Subcutaneous abdominal adipose tissue (tissue), 5 donors: ENCODE results near the gene EFCAB11.
"Not testable (repeated sequence)": the region's sequence is repeated elsewhere in the genome, so short reads cannot be mapped to it uniquely, and the experiment has no call there.

Source experiments
- H3K27ac ChIP-seq: one replicate; pipeline ENCODE4 v1.7.0; 2013; ENCODE audit warnings: low read depth, mild to moderate bottlenecking, inconsistent platforms, low read length, moderate library complexity
- H3K27me3 ChIP-seq, 5 donors: one replicate each; pipeline ENCODE4 v1.7.0; 2013; ENCODE audit warnings: low read length in 5 of 5, inconsistent platforms in 1 of 5; ENCODE audit not compliant: control insufficient read depth in 5 of 5, insufficient read depth in 4 of 5
- H3K36me3 ChIP-seq, 5 donors: one replicate each; pipeline ENCODE4 v1.7.0; 2013; ENCODE audit warnings: low read length in 5 of 5; ENCODE audit not compliant: control insufficient read depth in 5 of 5, insufficient read depth in 5 of 5
- H3K4me1 ChIP-seq, 5 donors: one replicate each; pipeline ENCODE4 v1.7.0; 2013; ENCODE audit warnings: low read length in 5 of 5, mild to moderate bottlenecking in 3 of 5, moderate library complexity in 1 of 5; ENCODE audit not compliant: control insufficient read depth in 5 of 5, insufficient read depth in 5 of 5
- H3K4me3 ChIP-seq, 5 donors: one replicate each; pipeline ENCODE4 v1.7.0; 2013; ENCODE audit warnings: low read length in 5 of 5, low read depth in 1 of 5
- H3K9ac ChIP-seq, 5 donors: one replicate each; pipeline ENCODE4 v1.7.0; 2013; ENCODE audit warnings: low read length in 5 of 5, mild to moderate bottlenecking in 4 of 5, moderate library complexity in 3 of 5
- H3K9me3 ChIP-seq, 5 donors: one replicate each; pipeline ENCODE4 v1.7.0; 2013; ENCODE audit warnings: low read length in 5 of 5; ENCODE audit not compliant: control insufficient read depth in 5 of 5
- donor health status: healthy.
- donor health status: healthy.
- donor health status: healthy.
- donor health status: healthy.
- donor health status: healthy.

The EFCAB11 gene

GRCh38 chr14:89903340-89903952 lies 51.1 kb downstream of the EFCAB11 start:
- no peak overlapping the region for H3K27ac ChIP-seq
- H3K9ac ChIP-seq: peak overlapping the region in 1 of 5 donors; percentile 25
- no peaks in the 10 kb centered on the region for H3K9me3 ChIP-seq
- H3K36me3 ChIP-seq: no peaks in the 10 kb centered on the region
- H3K4me3 ChIP-seq: no peak overlapping the region
- peaks cover 0 to 4% (median 0%) of the 10 kb centered on the region in 5 donors for H3K4me1 ChIP-seq
- H3K27me3 ChIP-seq: no peaks in the 10 kb centered on the region

- H3K9me3 ChIP-seq: no peaks in the 10 kb centered on the region
- peaks cover 0 to 4% (median 0%) of the 10 kb centered on the region in 5 donors for H3K4me1 ChIP-seq
- no peaks in the 10 kb centered on the region for H3K27me3 ChIP-seq
- H3K27ac ChIP-seq: no peak overlapping the region
- H3K4me3 ChIP-seq: no peak overlapping the region
- no peaks in the 10 kb centered on the region for H3K36me3 ChIP-seq
- no peak overlapping the region for H3K9ac ChIP-seq
These were observed 51.6 kb downstream of the EFCAB11 start for GRCh38 chr14:89902881-89903280.

GRCh38 chr14:89900802-89901201 lies 53.7 kb downstream of the EFCAB11 start:
- Histone ChIP-seq H3K27me3 (no peaks in the 10 kb centered on the region), H3K9ac (no peak overlapping the region), H3K4me3 (no peak overlapping the region), H3K9me3 (no peaks in the 10 kb centered on the region), H3K27ac (no peak overlapping the region), H3K4me1 (peaks cover 0 to 4% (median 0%) of the 10 kb centered on the region in 5 donors), H3K36me3 (no peaks in the 10 kb centered on the region)

GRCh38 chr14:89899917-89900663 lies 54.4 kb downstream of the EFCAB11 start:
- Histone ChIP-seq H3K27me3 (no peaks in the 10 kb centered on the region), H3K4me3 (no peak overlapping the region), H3K36me3 (no peaks in the 10 kb centered on the region), H3K9me3 (no peaks in the 10 kb centered on the region), H3K4me1 (peaks cover 0 to 4% (median 0%) of the 10 kb centered on the region in 5 donors), H3K27ac (no peak overlapping the region), H3K9ac (no peak overlapping the region)

GRCh38 chr14:89899291-89899690 lies 55.2 kb downstream of the EFCAB11 start:
- no peak overlapping the region for H3K27ac ChIP-seq
- no peak overlapping the region for H3K9ac ChIP-seq
- no peaks in the 10 kb centered on the region for H3K36me3 ChIP-seq
- H3K9me3 ChIP-seq: no peaks in the 10 kb centered on the region
- H3K27me3 ChIP-seq: no peaks in the 10 kb centered on the region
- peaks cover 0 to 4% (median 0%) of the 10 kb centered on the region in 5 donors for H3K4me1 ChIP-seq
- no peak overlapping the region for H3K4me3 ChIP-seq

- H3K27me3 ChIP-seq, H3K9ac ChIP-seq, H3K27ac ChIP-seq, H3K9me3 ChIP-seq, H3K36me3 ChIP-seq, H3K4me3 ChIP-seq: not testable (repeated sequence)
- H3K4me1 ChIP-seq: peaks cover 0 to 11% (median 8%) of the 10 kb centered on the region in 5 donors
These were observed 61.1 kb downstream of the EFCAB11 start for GRCh38 chr14:89893388-89893787.

GRCh38 chr14:89892953-89893352 lies 61.6 kb downstream of the EFCAB11 start:
- Histone ChIP-seq H3K9ac (no peak overlapping the region), H3K36me3 (no peaks in the 10 kb centered on the region), H3K9me3 (no peaks in the 10 kb centered on the region), H3K27me3 (no peaks in the 10 kb centered on the region), H3K4me1 (peaks cover 0 to 11% (median 8%) of the 10 kb centered on the region in 5 donors), H3K27ac (no peak overlapping the region), H3K4me3 (no peak overlapping the region)

GRCh38 chr14:89891721-89892120 lies 62.8 kb downstream of the EFCAB11 start:
- H3K36me3 ChIP-seq, H3K27ac ChIP-seq, H3K27me3 ChIP-seq, H3K4me3 ChIP-seq, H3K9ac ChIP-seq, H3K9me3 ChIP-seq: not testable (repeated sequence)
- H3K4me1 ChIP-seq: peaks cover 0 to 11% (median 8%) of the 10 kb centered on the region in 5 donors

GRCh38 chr14:89891055-89891454 lies 63.5 kb downstream of the EFCAB11 start:
- Histone ChIP-seq H3K9me3 (no peaks in the 10 kb centered on the region), H3K9ac (no peak overlapping the region), H3K4me3 (no peak overlapping the region), H3K36me3 (no peaks in the 10 kb centered on the region), H3K4me1 (peaks cover 0 to 11% (median 8%) of the 10 kb centered on the region in 5 donors), H3K27me3 (no peaks in the 10 kb centered on the region), H3K27ac (peak overlapping the region; percentile 82)

GRCh38 chr14:89890589-89890988 lies 63.9 kb downstream of the EFCAB11 start:
- H3K4me1 ChIP-seq: peaks cover 0 to 11% (median 8%) of the 10 kb centered on the region in 5 donors
- no peaks in the 10 kb centered on the region for H3K27me3 ChIP-seq
- H3K27ac ChIP-seq: peak overlapping the region; percentile 82
- no peaks in the 10 kb centered on the region for H3K36me3 ChIP-seq
- H3K4me3 ChIP-seq: no peak overlapping the region
- no peak overlapping the region for H3K9ac ChIP-seq
- H3K9me3 ChIP-seq: no peaks in the 10 kb centered on the region
